RPMI7951 (cell line): ENCODE measurements around the gene LMBR1L. TPM values are rescaled to one million over a fixed set of nuclear protein-coding genes. Genes with fewer than 3 reads are reported as not detected.
"Not testable (repeated sequence)": the region's sequence is repeated elsewhere in the genome, so short reads cannot be mapped to it uniquely, and the experiment has no call there.

Source experiments
- DNase-seq: peaks from one replicate; pipeline ENCODE4 v3.0.0-alpha.2; 2012; ENCODE audit warnings: low read depth
- total RNA-seq: library from RNA; depleted of rRNA; stranded (reverse); fragments of >200 nt; shearing (Covaris generic); gene quantifications from 2 replicates; pipeline ENCODE4 v1.2.3, GENCODE V29; 2014

Gene LMBR1L
- total RNA-seq, 1 experiment from 2014 or later: 24.5 TPM

- DNase-seq: peak; percentile 88
Measured at GRCh38 chr12:49088150-49088931, 22.3 kb downstream of the LMBR1L start.

- no peak for DNase-seq
Measured at GRCh38 chr12:49086116-49086515, 24.5 kb downstream of the LMBR1L start.

- DNase-seq: no peak
Measured at GRCh38 chr12:49084438-49084837, 26.2 kb downstream of the LMBR1L start.

GRCh38 chr12:49079793-49080192, 30.9 kb downstream of the LMBR1L start:
- DNase-seq: no peak

- no peak for DNase-seq
Measured at GRCh38 chr12:49070971-49071370, 39.7 kb downstream of the LMBR1L start.

GRCh38 chr12:49069507-49070346, 40.9 kb downstream of the LMBR1L start, which contains the start of gene RHEBL1:
Gene RHEBL1, minus strand, starts transcription at chr12:49069979. Its CDS starts 194 bp downstream, at chr12:49069785.
- peak; percentile 95 for DNase-seq

- no peak for DNase-seq
Measured at GRCh38 chr12:49068879-49069506, 41.7 kb downstream of the LMBR1L start.

GRCh38 chr12:49066120-49066519, 44.5 kb downstream of the LMBR1L start:
- DNase-seq: no peak

GRCh38 chr12:49064767-49065152, 45.9 kb downstream of the LMBR1L start:
- DNase-seq: no peak

GRCh38 chr12:49061916-49062315, 48.7 kb downstream of the LMBR1L start:
- not testable (repeated sequence) for DNase-seq

- no peak for DNase-seq
Measured at GRCh38 chr12:49061157-49061650, 49.4 kb downstream of the LMBR1L start.

GRCh38 chr12:49060237-49061156, 50.1 kb downstream of the LMBR1L start, which contains the start of gene KMT2D:
Gene KMT2D, minus strand, starts transcription at chr12:49060794. Its CDS starts 5,470 bp downstream, at chr12:49055324.
- DNase-seq: peak; percentile 95

- peak; percentile 7 for DNase-seq
Measured at GRCh38 chr12:49059299-49060171, 51.1 kb downstream of the LMBR1L start.

- DNase-seq: no peak
Measured at GRCh38 chr12:49059045-49059298, 51.7 kb downstream of the LMBR1L start.

GRCh38 chr12:49058366-49059044, 52.1 kb downstream of the LMBR1L start:
- no peak for DNase-seq

- no peak for DNase-seq
Measured at GRCh38 chr12:49057888-49058287, 52.8 kb downstream of the LMBR1L start.

GRCh38 chr12:49055978-49056754, 54.5 kb downstream of the LMBR1L start:
- peak; percentile 68 for DNase-seq

GRCh38 chr12:49055092-49055491, 55.6 kb downstream of the LMBR1L start:
- no peak for DNase-seq

GRCh38 chr12:49054524-49054923, 56.1 kb downstream of the LMBR1L start:
- DNase-seq: no peak
